GM18507 (cell line): ENCODE results near the gene MAGEB16.

Source experiments
- DNase-seq: peaks from one replicate; pipeline ENCODE4 v3.0.0; 2011; ENCODE audit warnings: low read depth; ENCODE audit not compliant: insufficient read length; ENCODE audit errors: extremely low spot score
- FAIRE-seq: peaks from 2 replicates; lab custom pipeline; 2011; peaks lifted over from hg19 to GRCh38; lab: Jason Lieb, UNC

Gene MAGEB16

GRCh38 chrX:35798042-35798441, at the start of gene MAGEB16:
TSS of gene MAGEB16 (plus strand) at chrX:35798342. CDS start at chrX:35802197, 3,855 bp downstream.
- DNase-seq (no peak), FAIRE-seq (no peak)

- DNase-seq (no peak), FAIRE-seq (no peak)
Measured at GRCh38 chrX:35773958-35774564, 24.1 kb upstream of the MAGEB16 start.

GRCh38 chrX:35785075-35785474, 13.1 kb upstream of the MAGEB16 start:
- FAIRE-seq (no peak), DNase-seq (no peak)

- FAIRE-seq: no peak
- no peak for DNase-seq
Measured at GRCh38 chrX:35786271-35786670, 11.9 kb upstream of the MAGEB16 start.

GRCh38 chrX:35787867-35788266, 10.3 kb upstream of the MAGEB16 start:
- FAIRE-seq (no peak), DNase-seq (no peak)

- no peak for FAIRE-seq
- no peak for DNase-seq
Measured at GRCh38 chrX:35800474-35800873, 2.3 kb downstream of the MAGEB16 start.

- FAIRE-seq (no peak), DNase-seq (no peak)
Measured at GRCh38 chrX:35809781-35810180, 11.6 kb downstream of the MAGEB16 start.

GRCh38 chrX:35819241-35819640, 21.1 kb downstream of the MAGEB16 start:
- DNase-seq (no peak), FAIRE-seq (no peak)

GRCh38 chrX:35826503-35826902, 28.4 kb downstream of the MAGEB16 start:
- DNase-seq (no peak), FAIRE-seq (no peak)

- FAIRE-seq (no peak), DNase-seq (no peak)
Measured at GRCh38 chrX:35829501-35829900, 31.4 kb downstream of the MAGEB16 start.

GRCh38 chrX:35841872-35842271, 43.7 kb downstream of the MAGEB16 start:
- FAIRE-seq: no peak
- no peak for DNase-seq

- DNase-seq (no peak), FAIRE-seq (no peak)
Measured at GRCh38 chrX:35842674-35843073, 44.5 kb downstream of the MAGEB16 start.

GRCh38 chrX:35847736-35848135, 49.6 kb downstream of the MAGEB16 start:
- DNase-seq: no peak
- FAIRE-seq: no peak
